ENCODE data around the gene RAB12.

- TF ChIP-seq ARNTL (CRISPR knock-in tag; IDR thresholded peaks at IDR 0.05; ENCODE audit: borderline replicate concordance, low read depth) (no peak), ESRRG (CRISPR knock-in tag; IDR thresholded peaks at IDR 0.05) (no peak), CREB5 (CRISPR knock-in tag; IDR thresholded peaks at IDR 0.05; ENCODE audit: low read depth) (no peak), ZC3H10 (CRISPR knock-in tag; IDR thresholded peaks at IDR 0.05) (no peak), ZNF565 (CRISPR knock-in tag; conservative IDR thresholded peaks at IDR 0.05; ENCODE audit: low read depth) (no peak), ISL1 (CRISPR knock-in tag; IDR thresholded peaks at IDR 0.05) (no peak)
Observed at GRCh38 chr18:8571399-8571798, 37.8 kb upstream of the RAB12 start.

Data from SK-N-SH treated with all-trans-retinoic acid at 6 μM for 48 hours (cell line).